ENCODE data around the gene SURF2. TPM values are rescaled to one million over a fixed set of nuclear protein-coding genes. Genes with fewer than 3 reads are reported as not detected.
A peak's percentile ranks its signal among the peaks of the same experiment; 100 is the strongest.

Gene SURF2
- total and polyA plus RNA-seq, 9 of the 15 experiments (the other 6 are each of a cell fraction or from before 2014, with no cell fraction given), result 5.5 to 82.5 (median 21.3) TPM

DNA sequence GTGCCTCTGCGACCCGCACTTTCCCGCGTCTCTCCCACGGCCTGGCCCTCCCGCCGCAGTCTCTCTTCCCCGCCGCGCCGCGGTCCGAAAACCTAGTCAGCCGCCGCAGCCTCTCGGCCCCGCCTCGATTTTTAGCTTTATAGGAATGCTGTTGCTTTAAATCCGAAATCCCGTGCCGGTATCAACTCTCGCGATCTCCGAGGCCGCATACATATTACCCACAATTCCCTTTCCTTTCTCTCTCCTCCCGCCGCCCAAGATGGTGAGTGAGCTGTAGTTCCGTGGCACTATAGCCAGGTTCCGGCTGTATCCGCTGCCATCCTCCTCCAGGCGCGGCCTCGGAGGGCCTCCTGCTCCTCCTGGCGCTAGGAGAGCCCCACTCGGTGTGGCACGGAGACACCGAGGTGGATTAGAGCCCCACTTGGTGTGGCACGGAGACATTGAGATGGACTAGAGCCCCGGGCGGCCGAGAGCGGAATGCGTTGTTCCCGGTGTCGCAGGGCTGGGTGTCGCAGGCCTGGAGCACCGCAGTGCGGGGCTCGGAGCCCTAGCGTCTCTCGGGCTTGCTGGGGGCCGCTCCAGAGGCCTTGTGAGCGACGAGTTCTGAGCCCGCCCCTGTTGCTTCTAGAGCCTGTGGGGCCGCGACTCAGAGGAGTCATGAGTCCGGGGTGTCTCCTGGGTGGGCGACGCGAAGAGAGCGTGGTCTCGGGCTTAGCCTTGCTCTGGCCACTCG, 8.2 kb upstream of the SURF2 start, which contains the start of the genes MED22 and RPL7A (continued):
- TF ChIP-seq HMGN3 (IDR thresholded peaks at IDR 0.05; ENCODE audit: borderline replicate concordance, extremely low read depth, insufficient read length, low read depth, low read length), result no peak
- peak; percentile 98 for TF ChIP-seq BRD4 (IDR thresholded peaks at IDR 0.05)
- TF ChIP-seq SP1 (CRISPR knock-in tag; IDR thresholded peaks at IDR 0.05), result 0 out of 2 replicates have a peak, but pooled peaks have one; percentile 39
- TF ChIP-seq ZNF23 (CRISPR knock-in tag; IDR thresholded peaks at IDR 0.05), result no peak

DNA sequence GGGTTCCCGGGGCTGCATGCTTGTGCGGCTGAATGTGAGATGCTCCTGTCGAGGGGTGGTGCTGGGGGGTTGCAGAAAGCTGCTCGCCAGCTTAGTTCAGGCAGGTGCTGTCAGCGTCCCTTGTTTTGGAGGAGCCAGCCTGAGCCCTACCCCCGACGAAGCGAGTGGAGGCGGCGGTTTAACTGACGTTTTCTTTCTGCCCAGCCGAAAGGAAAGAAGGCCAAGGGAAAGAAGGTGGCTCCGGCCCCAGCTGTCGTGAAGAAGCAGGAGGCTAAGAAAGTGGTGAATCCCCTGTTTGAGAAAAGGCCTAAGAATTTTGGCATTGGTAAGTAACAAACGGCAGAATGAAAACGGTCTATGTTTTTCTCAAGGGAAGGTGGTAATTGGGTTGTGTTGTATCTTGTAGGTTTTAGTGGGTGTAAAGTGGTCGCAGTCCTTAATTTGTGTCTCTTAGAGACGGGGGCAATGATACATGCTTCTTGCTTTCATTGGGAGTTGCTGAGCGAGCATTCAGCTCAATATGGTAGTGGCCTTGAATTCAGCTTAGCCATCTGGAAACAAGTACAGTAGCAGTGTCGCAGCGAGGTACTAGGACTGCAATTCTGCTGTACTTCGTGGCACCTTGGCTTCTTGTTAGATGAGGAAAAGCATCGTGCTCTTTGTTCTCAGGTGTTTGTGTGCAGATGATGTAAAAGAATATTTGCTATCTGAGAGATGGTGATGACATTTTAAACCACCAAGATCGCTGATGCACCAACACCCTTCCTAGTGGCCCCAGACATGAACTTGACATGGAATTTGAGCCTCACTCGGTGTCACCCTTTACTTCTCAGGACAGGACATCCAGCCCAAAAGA, 7.4 kb upstream of the SURF2 start:
- H4K20me1 ChIP-seq (replicated peaks; ENCODE audit: control insufficient read depth, insufficient read depth, low read length), result peaks cover 32% of the 10 kb centered on the region
- TSS peak; percentile 62 for BruUV-seq (replicated peaks)
- peak overlapping the region; percentile 100 for H3K9ac ChIP-seq (ENCODE audit: insufficient read depth in 1 of 2, low read depth in 2 of 2, low read length in 2 of 2)
- H3K79me2 ChIP-seq (ENCODE audit: control insufficient read depth, insufficient read depth, low read length), result peaks cover 57% of the 10 kb centered on the region
- FAIRE-seq (peak; percentile 6), ATAC-seq (no peak), DNase-seq (ENCODE audit: extremely low read depth in 1 of 4, low spot score in 3 of 4) (no peak)
- ChIA-PET POLR2A (interaction anchor here (1.0 to 3.4 kb wide), 18 partner anchors 8 to 321 kb away, joined by 3 to 31 read pairs (median 6); partner anchors contain the start of genes SLC2A6, SURF1 and SURF2), CTCF (ENCODE audit: low intra/inter-chr PET ratio) (no interaction called here)
- H3K9me1 ChIP-seq (ENCODE audit: control insufficient read depth, insufficient read depth, low read length), result peaks cover 3% of the 10 kb centered on the region
- H3K4me1 ChIP-seq (replicated peaks in 1 of 2; ENCODE audit: control insufficient read depth in 2 of 2, insufficient read depth in 2 of 2, low read length in 2 of 2), result peaks cover 16 to 31% of the 10 kb centered on the region in 2 experiments; a peak in 4 of 5 replicates
- peak overlapping the region; percentile 100 for H3K4me3 ChIP-seq
- no peaks in the 10 kb centered on the region for H3K9me3 ChIP-seq (replicated peaks; ENCODE audit: control insufficient read depth, insufficient read depth, low read depth, low read length)
- 2% methylated on average over 25 of the region's 25 CpGs for WGBS (ENCODE audit: insufficient coverage, low coverage, missing lambda C conversion rate)
- no peak overlapping the region for H2AFZ ChIP-seq (ENCODE audit: low read depth, low read length)
- peaks cover 74% of the 10 kb centered on the region for H3K36me3 ChIP-seq (ENCODE audit: control insufficient read depth, insufficient read depth, low read length)
- no peaks in the 10 kb centered on the region for H3K27me3 ChIP-seq (ENCODE audit: control insufficient read depth in 2 of 2, insufficient read depth in 2 of 2, low read length in 2 of 2)
- intact Hi-C loops (cut with micrococcal nuclease), result no loop called here
- in situ Hi-C loops (cut with MboI), result no loop called here
- peak overlapping the region; percentile 93 for H3K4me2 ChIP-seq (ENCODE audit: insufficient read depth, low read length)
- H3K27ac ChIP-seq (ENCODE audit: extremely low read depth, low read depth, low read length), result peak overlapping the region; percentile 98
- TF ChIP-seq STAT5A (IDR thresholded peaks at IDR 0.05; ENCODE audit: borderline replicate concordance, low read length), result no peak
- TF ChIP-seq, protein P1, sequence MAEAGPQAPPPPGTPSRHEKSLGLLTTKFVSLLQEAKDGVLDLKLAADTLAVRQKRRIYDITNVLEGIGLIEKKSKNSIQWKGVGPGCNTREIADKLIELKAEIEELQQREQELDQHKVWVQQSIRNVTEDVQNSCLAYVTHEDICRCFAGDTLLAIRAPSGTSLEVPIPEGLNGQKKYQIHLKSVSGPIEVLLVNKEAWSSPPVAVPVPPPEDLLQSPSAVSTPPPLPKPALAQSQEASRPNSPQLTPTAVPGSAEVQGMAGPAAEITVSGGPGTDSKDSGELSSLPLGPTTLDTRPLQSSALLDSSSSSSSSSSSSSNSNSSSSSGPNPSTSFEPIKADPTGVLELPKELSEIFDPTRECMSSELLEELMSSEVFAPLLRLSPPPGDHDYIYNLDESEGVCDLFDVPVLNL (CRISPR knock-in tag; IDR thresholded peaks at IDR 0.05; ENCODE audit: low read depth), result no peak
- TF ChIP-seq U2AF1 (optimal IDR thresholded peaks at IDR 0.05; ENCODE audit: low read depth, low read length), result no peak
- TF ChIP-seq, protein P2, sequence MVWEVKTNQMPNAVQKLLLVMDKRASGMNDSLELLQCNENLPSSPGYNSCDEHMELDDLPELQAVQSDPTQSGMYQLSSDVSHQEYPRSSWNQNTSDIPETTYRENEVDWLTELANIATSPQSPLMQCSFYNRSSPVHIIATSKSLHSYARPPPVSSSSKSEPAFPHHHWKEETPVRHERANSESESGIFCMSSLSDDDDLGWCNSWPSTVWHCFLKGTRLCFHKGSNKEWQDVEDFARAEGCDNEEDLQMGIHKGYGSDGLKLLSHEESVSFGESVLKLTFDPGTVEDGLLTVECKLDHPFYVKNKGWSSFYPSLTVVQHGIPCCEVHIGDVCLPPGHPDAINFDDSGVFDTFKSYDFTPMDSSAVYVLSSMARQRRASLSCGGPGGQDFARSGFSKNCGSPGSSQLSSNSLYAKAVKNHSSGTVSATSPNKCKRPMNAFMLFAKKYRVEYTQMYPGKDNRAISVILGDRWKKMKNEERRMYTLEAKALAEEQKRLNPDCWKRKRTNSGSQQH (CRISPR knock-in tag; IDR thresholded peaks at IDR 0.05), result 0 out of 2 replicates have a peak, but pooled peaks have one; percentile 60
- TF ChIP-seq COPS2 (conservative IDR thresholded peaks at IDR 0.05), result no peak
- TF ChIP-seq OTX1 (CRISPR knock-in tag; IDR thresholded peaks at IDR 0.05), result 0 out of 2 replicates have a peak, but pooled peaks have one; percentile 27
- TF ChIP-seq, protein P3, sequence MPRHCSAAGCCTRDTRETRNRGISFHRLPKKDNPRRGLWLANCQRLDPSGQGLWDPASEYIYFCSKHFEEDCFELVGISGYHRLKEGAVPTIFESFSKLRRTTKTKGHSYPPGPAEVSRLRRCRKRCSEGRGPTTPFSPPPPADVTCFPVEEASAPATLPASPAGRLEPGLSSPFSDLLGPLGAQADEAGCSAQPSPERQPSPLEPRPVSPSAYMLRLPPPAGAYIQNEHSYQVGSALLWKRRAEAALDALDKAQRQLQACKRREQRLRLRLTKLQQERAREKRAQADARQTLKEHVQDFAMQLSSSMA (CRISPR knock-in tag; IDR thresholded peaks at IDR 0.05), result no peak
- TF ChIP-seq CHD1 (IDR thresholded peaks at IDR 0.05; ENCODE audit: low read length), result peak; percentile 82
- no peak for TF ChIP-seq POLR2AphosphoS2 (IDR thresholded peaks at IDR 0.05; ENCODE audit: low read length)
- TF ChIP-seq EZH2 (IDR thresholded peaks at IDR 0.05; ENCODE audit: borderline replicate concordance, low read depth, low read length), result no peak
- TF ChIP-seq ZNF551 (CRISPR knock-in tag; IDR thresholded peaks at IDR 0.05), result no peak
